ENCODE measurements around the gene PICALM. TPM values are rescaled to one million over a fixed set of nuclear protein-coding genes. Genes with fewer than 3 reads are reported as not detected.

Gene PICALM
- total and polyA plus RNA-seq, 2 of the 8 experiments (the other 6 are each of a cell fraction or from before 2014, with no cell fraction given), result 69.4 to 71.3 TPM

GRCh38 chr11:86089659-86090058, 20.8 kb upstream of the PICALM start:
- FAIRE-seq, result no peak
- CTCF ChIA-PET (ENCODE audit: partially characterized antibody), result no interaction called here

More at GRCh38 chr11:86089659-86090058, 20.8 kb upstream of the PICALM start:
- H2AFZ ChIP-seq (ENCODE audit: low read length), result no peak overlapping the region
- H4K20me1 ChIP-seq (replicated peaks in 1 of 2; ENCODE audit: control insufficient read depth in 1 of 2, insufficient read depth in 2 of 2, low read length in 2 of 2), result no peaks in the 10 kb centered on the region
- DNase-seq (ENCODE audit: low read depth in 1 of 2, low spot score in 2 of 2), result no peak
- 94% methylated on average over 1 of the region's 1 CpG; no CpG with 5 or more reads in 1 of the 2 experiments for WGBS, 2 experiments (ENCODE audit: extremely low coverage in 1 of 2, insufficient coverage in 1 of 2, insufficient read length in 1 of 2, insufficient replicate concordance in 2 of 2, low coverage in 1 of 2, low lambda C conversion rate in 2 of 2, missing lambda C conversion rate in 1 of 2)
- H2BK15ac ChIP-seq (ENCODE audit: low read length), result no peak overlapping the region
- H3K27me3 ChIP-seq (replicated peaks in 1 of 4; ENCODE audit: control insufficient read depth in 3 of 4, extremely low read depth in 1 of 4, insufficient read depth in 3 of 4, low read length in 3 of 4), result no peaks in the 10 kb centered on the region
- no peaks in the 10 kb centered on the region for H3K79me2 ChIP-seq (ENCODE audit: control insufficient read depth in 1 of 2, insufficient read depth in 2 of 2, low read length in 2 of 2)
- no peak overlapping the region for H3K4me3 ChIP-seq (ENCODE audit: extremely low read depth in 1 of 4, insufficient read depth in 2 of 4, low read depth in 3 of 4, low read length in 4 of 4)
- no peak overlapping the region for H3K4ac ChIP-seq (replicated peaks; ENCODE audit: insufficient read length, low read depth, low read length)
- H2BK120ac ChIP-seq (replicated peaks; ENCODE audit: low read depth, low read length), result no peak overlapping the region
- no peak overlapping the region for H2BK5ac ChIP-seq (ENCODE audit: low read depth, low read length)
- no peak overlapping the region for H3K4me2 ChIP-seq (ENCODE audit: insufficient read depth in 1 of 2, low read depth in 2 of 2, low read length in 2 of 2)
- no peak overlapping the region for H3K56ac ChIP-seq (replicated peaks; ENCODE audit: insufficient read length, low read depth, low read length)
- no peak overlapping the region for H4K8ac ChIP-seq (ENCODE audit: extremely low read depth, insufficient read depth, low read length)
- no peak overlapping the region for H2BK20ac ChIP-seq (ENCODE audit: low read length)
- no peak overlapping the region for H4K91ac ChIP-seq (replicated peaks; ENCODE audit: insufficient read length, low read length)
- no peak overlapping the region for H2BK12ac ChIP-seq (ENCODE audit: low read depth, low read length)
- H3K14ac ChIP-seq (ENCODE audit: insufficient read length), result no peak overlapping the region
- no peaks in the 10 kb centered on the region for H3K79me1 ChIP-seq (ENCODE audit: low read depth, low read length)
- no peak overlapping the region for H3K18ac ChIP-seq (ENCODE audit: extremely low read depth, low read length)
- H3K4me1 ChIP-seq (replicated peaks in 1 of 4; ENCODE audit: control insufficient read depth in 3 of 4, insufficient read depth in 4 of 4, low read length in 3 of 4), result no peaks in the 10 kb centered on the region
- no peak overlapping the region for H2AK5ac ChIP-seq (ENCODE audit: low read depth, low read length)
- H3K23ac ChIP-seq (ENCODE audit: insufficient read length), result no peak overlapping the region
- TF ChIP-seq ASH2L (IDR thresholded peaks at IDR 0.05; ENCODE audit: low read length) (no peak), TEAD4 (IDR thresholded peaks at IDR 0.05; ENCODE audit: low read depth, low read length) (no peak), EZH2 (IDR thresholded peaks at IDR 0.05; ENCODE audit: low read depth, low read length, severe bottlenecking) (no peak), POU5F1 (IDR thresholded peaks at IDR 0.05; ENCODE audit: low read depth, low read length) (no peak), TAF1 (IDR thresholded peaks at IDR 0.05; ENCODE audit: low read depth, low read length) (no peak), ATF2 (IDR thresholded peaks at IDR 0.05; ENCODE audit: low read length) (no peak), CREB1 (IDR thresholded peaks at IDR 0.05) (no peak), CHD1 (IDR thresholded peaks at IDR 0.05; ENCODE audit: low read depth, low read length) (no peak)
- POLR2A ChIA-PET (ENCODE audit: partially characterized antibody), result no interaction called here
- H4K5ac ChIP-seq (ENCODE audit: insufficient read length, low read depth, low read length), result no peak overlapping the region
- H3K9me3 ChIP-seq (ENCODE audit: insufficient read depth in 2 of 2, low read depth in 1 of 2, low read length in 1 of 2), result no peaks in the 10 kb centered on the region
- H3K23me2 ChIP-seq (ENCODE audit: low read depth, low read length), result no peaks in the 10 kb centered on the region
- no peak overlapping the region for H3K27ac ChIP-seq (ENCODE audit: low read depth, low read length)
- H3K36me3 ChIP-seq (ENCODE audit: control insufficient read depth in 2 of 4, insufficient read depth in 4 of 4, low read length in 3 of 4), result no peaks in the 10 kb centered on the region
- no peak overlapping the region for H3K9ac ChIP-seq (replicated peaks in 1 of 4; ENCODE audit: extremely low read depth in 1 of 4, low read depth in 3 of 4, low read length in 3 of 4)

Measured in H1 (cell line).